HG03354 (cell line): ENCODE data around the gene SMG5.
"Not testable (repeated sequence)": the region's sequence is repeated elsewhere in the genome, so short reads cannot be mapped to it uniquely, and the experiment has no call there.

Experiments
- ATAC-seq: cut with Tn5 transposase; IDR thresholded peaks from one replicate; pipeline ENCODE4 v1.9.1; 2021; ENCODE audit warnings: mild to moderate bottlenecking; ENCODE audit not compliant: unreplicated experiment, poor library complexity, severe bottlenecking

The SMG5 gene, protein sequence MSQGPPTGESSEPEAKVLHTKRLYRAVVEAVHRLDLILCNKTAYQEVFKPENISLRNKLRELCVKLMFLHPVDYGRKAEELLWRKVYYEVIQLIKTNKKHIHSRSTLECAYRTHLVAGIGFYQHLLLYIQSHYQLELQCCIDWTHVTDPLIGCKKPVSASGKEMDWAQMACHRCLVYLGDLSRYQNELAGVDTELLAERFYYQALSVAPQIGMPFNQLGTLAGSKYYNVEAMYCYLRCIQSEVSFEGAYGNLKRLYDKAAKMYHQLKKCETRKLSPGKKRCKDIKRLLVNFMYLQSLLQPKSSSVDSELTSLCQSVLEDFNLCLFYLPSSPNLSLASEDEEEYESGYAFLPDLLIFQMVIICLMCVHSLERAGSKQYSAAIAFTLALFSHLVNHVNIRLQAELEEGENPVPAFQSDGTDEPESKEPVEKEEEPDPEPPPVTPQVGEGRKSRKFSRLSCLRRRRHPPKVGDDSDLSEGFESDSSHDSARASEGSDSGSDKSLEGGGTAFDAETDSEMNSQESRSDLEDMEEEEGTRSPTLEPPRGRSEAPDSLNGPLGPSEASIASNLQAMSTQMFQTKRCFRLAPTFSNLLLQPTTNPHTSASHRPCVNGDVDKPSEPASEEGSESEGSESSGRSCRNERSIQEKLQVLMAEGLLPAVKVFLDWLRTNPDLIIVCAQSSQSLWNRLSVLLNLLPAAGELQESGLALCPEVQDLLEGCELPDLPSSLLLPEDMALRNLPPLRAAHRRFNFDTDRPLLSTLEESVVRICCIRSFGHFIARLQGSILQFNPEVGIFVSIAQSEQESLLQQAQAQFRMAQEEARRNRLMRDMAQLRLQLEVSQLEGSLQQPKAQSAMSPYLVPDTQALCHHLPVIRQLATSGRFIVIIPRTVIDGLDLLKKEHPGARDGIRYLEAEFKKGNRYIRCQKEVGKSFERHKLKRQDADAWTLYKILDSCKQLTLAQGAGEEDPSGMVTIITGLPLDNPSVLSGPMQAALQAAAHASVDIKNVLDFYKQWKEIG

DNA sequence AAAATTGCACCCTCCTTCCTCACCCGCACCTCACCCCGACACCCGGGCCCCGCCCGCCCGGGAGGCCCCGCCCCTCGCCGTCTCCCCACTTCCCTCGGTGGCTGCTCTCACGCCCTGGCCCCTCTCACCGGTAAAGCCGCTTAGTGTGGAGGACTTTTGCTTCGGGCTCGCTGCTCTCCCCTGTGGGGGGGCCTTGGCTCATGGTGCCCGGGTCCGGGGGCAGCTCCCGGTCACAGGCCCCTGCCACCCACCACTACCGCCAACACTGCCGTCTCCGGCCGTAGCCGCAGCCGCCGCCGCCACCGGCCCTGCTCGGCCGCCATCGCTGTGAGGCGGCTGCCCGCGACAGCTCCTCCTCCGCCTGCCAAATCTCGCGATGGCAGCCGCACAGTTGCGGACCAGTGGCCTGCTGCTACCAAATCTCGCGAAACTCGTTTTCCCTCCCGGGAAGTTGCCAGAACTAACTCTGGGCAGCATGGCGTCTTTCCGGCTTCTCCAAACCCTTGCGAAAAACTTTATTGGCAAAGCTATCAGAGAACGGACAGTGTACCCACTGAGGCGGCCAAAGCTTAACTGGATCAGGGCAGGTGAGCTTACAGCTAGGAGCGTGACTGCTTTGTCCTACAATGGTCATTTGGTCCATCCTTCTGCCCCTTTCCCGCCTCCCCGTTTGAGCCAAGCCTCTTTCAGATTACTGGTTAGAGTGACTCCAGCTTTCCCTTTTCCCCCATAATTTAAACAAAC, at the start of gene SMG5:
SMG5 (minus strand) TSS at position 347 of the 744 bp plus-strand sequence; CDS start at position 202, 145 bp downstream.
- peak; percentile 87 for ATAC-seq

DNA sequence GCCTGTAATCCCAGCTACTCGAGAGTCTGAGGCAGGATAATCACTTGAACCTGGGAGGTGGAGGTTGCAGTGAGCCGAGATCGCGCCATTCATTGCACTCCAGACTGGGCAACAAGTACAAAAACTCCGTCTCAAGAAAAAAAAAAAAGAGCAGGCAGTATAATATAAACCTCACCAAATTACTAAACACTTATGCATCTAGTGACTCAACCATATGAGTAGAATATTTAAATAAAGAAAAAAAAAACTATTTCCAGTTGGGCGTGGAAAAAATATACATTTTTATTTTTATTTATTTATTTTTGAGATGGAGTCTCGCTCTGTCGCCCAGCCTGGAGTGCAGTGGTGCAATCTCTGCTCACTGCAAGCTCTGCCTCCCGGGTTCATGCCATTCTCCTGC, 40.6 kb upstream of the SMG5 start:
- ATAC-seq: not testable (repeated sequence)

GRCh38 chr1:156320560-156320959, 37.9 kb upstream of the SMG5 start:
- ATAC-seq: no peak

- ATAC-seq: no peak
Measured at GRCh38 chr1:156319664-156320063, 37.0 kb upstream of the SMG5 start.

DNA sequence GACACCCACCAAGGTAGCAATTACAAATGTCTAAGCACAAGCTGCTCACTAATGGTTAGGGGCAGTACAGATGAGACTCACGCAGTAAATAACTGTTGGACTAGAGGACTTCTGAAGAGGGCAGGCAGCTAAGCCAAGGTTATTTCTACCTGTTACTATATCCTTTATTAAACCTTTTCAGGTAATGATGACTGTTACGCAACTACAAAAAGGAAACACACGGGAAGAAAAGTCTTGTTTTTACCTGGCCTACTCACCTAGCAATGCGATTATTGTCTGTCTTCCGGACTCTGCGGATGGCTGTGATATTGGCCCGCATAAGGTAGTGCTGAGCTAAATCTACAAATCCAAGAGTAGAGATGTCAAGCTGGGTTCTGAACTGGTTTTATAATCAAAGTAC, 34.3 kb upstream of the SMG5 start:
- no peak for ATAC-seq

DNA sequence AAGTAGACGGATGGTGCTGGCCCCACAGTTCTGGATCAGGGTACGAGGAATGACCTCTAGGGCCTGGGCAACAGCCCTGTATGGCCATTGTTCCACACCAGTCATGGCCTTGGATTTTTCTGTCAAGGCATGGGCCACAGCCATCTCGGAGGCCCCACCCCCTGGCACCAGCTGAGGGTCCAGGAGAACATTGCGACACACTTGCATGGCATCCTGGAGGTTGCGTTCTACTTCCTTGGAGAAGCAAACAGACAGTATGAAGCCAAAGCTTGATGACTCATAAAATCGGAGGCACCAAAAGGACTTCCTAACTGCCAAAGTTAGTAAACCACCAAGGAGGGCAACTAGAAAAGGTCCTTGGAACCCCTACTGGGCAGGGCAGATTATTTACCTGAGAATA, 28.3 kb upstream of the SMG5 start:
- no peak for ATAC-seq

GRCh38 chr1:156308078-156308477, 25.5 kb upstream of the SMG5 start:
- ATAC-seq: no peak

GRCh38 chr1:156305215-156305614, 22.6 kb upstream of the SMG5 start:
- ATAC-seq: no peak

DNA sequence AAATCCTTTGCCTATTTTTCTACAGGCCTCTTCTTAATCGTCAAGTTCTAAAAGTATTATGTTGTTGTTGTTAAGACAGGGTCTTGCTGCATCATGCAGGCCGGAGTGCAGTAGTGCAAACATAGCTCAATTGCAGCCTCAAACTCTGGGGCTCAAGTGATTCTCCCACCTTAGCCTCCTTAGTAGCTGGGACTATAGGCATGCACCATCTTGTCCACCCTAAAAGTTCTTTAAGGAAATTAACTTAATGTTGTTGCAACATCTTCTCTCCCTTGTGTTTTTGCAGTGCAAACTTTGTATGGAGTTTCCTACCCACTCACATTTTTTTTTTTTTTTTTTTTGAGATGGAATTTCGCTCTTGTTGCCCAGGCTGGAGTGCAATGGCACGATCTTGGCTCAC, 20.6 kb upstream of the SMG5 start:
- no peak for ATAC-seq

DNA sequence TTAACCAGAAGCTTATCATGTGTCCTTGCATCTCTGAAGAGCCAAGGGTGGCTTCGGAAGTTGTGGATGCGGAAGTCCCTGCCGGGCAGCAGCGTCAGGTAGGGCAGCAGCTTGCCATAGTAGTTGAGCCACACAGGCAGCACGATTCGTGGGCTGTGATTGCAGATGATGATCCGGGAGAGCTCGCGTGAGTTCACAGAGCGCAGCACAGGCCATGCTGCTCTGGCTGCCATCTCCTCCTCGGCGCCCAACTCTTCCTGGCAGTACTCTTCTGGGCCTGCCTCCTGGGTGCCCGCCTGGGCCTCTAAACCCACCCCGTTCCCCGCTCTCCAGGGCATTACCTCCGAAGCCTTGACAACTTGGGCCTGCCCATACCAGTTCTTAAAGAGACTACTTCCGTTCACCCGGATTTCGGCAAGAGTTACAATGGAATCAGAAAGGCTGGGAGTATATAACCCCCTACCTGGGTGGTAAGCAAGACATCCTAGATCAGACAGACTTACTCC, 16.3 kb upstream of the SMG5 start, which contains the start of gene VHLL:
VHLL (minus strand) TSS at position 456 of the 506 bp plus-strand sequence; CDS start at position 338, 118 bp downstream.
- ATAC-seq: no peak

- peak; percentile 45 for ATAC-seq
Measured at GRCh38 chr1:156295391-156295947, 12.8 kb upstream of the SMG5 start, which contains the start of gene GLMP. TSS of gene GLMP (minus strand) at chr1:156295679. CDS start at chr1:156295645, 34 bp downstream.

DNA sequence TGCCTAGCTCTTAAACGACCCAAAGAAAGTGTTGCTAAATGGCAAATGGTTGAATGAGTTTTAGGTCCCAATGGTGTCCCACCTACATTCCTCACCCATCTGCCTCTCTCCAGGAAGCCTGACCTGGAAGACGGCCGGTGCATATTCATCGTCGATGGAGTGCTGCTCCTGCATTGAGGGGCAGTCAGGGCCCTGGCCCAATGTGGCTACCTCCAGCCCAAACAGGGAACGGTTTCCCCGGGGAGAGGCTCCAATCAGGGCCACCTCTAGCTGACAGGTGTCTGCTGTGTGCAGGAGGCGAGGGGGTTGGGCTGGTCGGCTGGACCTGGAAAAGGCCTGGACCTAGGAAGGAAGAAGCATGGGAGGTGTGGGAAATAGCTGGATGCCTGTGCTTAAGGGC, 11.3 kb upstream of the SMG5 start:
- no peak for ATAC-seq

- ATAC-seq: no peak
Measured at GRCh38 chr1:156293098-156293434, 10.4 kb upstream of the SMG5 start.

DNA sequence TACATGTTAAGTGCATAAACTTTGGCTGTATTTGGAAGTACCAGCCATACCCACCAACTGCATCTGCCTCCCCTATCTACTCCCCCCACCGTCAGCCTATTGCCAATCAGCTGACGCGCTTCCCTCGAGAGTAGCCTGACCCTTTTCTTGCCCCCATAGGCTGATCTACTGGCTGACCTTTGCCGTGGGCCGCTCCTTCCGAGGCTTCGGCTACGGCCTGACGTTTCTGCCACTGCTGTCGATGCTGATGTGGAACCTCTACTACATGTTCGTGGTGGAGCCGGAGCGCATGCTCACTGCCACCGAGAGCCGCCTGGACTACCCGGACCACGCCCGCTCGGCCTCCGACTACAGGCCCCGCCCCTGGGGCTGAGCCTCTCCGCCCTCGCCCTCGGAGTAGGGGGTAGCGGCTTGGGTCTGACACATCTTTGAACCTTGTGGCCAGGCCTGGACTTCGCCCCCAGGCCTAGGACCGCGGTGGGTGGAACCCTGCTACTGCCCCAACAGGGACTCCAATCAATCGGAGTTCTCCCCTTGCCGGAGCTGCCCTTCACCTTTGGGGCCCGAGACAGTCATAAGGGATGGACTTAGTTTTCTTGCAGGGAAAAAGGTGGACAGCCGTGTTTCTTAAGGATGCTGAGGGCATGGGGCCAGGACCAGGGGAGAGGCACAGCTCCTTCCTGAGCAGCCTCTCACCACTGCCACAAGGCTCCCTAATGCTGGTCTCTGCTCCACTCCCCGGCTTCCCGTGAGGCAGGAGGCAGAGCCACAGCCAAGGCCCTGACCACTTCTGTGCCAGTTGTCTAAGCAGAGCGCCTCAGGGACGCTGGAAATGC, 8.8 kb upstream of the SMG5 start:
- ATAC-seq: no peak

DNA sequence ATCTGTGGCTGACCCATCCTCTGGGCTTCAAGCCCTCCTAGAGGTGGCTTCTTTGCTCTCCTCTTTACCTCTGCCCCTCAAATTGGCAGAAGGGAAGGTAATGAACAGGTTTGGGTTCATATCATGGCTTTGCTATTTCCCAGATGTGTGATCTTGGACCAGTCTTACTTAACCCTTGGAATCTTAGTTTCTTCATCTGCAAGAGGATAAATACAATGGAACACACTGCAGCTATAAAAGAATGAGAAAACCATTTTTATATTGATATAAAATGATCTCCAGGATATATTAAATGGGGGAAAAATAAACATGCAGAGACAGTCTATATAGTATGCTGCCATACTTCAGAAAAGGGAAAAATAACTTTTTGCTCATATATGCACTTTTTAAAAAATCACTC, 7.2 kb upstream of the SMG5 start:
- ATAC-seq: no peak

DNA sequence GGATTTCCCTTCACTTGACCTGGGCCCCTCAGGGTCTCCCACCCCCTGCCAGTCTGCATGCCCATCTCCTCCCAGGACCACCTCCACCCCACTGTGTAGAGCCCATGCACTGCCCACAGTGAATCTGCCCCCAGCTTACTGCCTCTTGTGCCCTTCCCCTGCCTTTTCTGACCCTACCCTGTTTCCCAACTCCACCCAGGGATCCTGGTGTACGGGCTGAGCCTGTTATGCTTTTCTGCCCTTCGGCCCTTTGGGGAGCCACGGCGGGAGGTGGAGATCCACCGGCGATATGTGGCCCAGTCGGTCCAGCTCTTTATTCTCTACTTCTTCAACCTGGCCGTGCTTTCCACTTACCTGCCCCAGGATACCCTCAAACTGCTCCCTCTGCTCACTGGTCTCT, 3.4 kb upstream of the SMG5 start:
- ATAC-seq: no peak

GRCh38 chr1:156285437-156285836, 2.8 kb upstream of the SMG5 start:
- ATAC-seq: no peak

GRCh38 chr1:156284757-156285156, 2.1 kb upstream of the SMG5 start:
- no peak for ATAC-seq
